DND-41 (cell line): ENCODE measurements around the gene DCAF7.

Source experiments
- ATAC-seq: fragments of 200-7000 bp; cut with Tn5 transposase; 3 replicates; pipeline ENCODE4 v1.9.1; 2021; ENCODE audit warnings: low read depth; ENCODE audit not compliant: insufficient read depth
- DNase-seq: peaks from one replicate; pipeline ENCODE4 v3.0.0-alpha.2; 2020
- H2AFZ ChIP-seq: 2 replicates; pipeline ENCODE4 v1.6.0; 2012; ENCODE audit warnings: low read depth, low read length
- H3K27ac ChIP-seq: 2 replicates; pipeline ENCODE4 v1.5.1; 2012; ENCODE audit warnings: low read length, inconsistent platforms
- H3K27me3 ChIP-seq: fragments of 200-600 bp; sonication (generic); 2 replicates; pipeline ENCODE4 v1.6.0; 2012; ENCODE audit warnings: low read length, mild to moderate bottlenecking, inconsistent platforms; ENCODE audit not compliant: insufficient read depth, poor library complexity
- H3K36me3 ChIP-seq: 2 replicates; pipeline ENCODE4 v1.5.1; 2012; ENCODE audit warnings: low read length, inconsistent platforms; ENCODE audit not compliant: insufficient read depth
- H3K4me1 ChIP-seq: 2 replicates; pipeline ENCODE4 v1.5.1; 2012; ENCODE audit warnings: mild to moderate bottlenecking, low read length; ENCODE audit not compliant: insufficient read depth
- H3K4me2 ChIP-seq: 2 replicates; pipeline ENCODE4 v1.6.0; 2012; ENCODE audit warnings: mild to moderate bottlenecking, moderate library complexity, low read length, inconsistent platforms; ENCODE audit not compliant: insufficient read depth
- H3K4me3 ChIP-seq, 2 experiments: fragments of 200-600 bp in 1 of 2; shearing (Covaris generic) in 1 of 2; 2 replicates each; pipeline ENCODE4 v1.5.1; 2012 to 2016; ENCODE audit warnings: inconsistent platforms in 2 of 2, low read length in 2 of 2, mild to moderate bottlenecking in 2 of 2, low read depth in 1 of 2, moderate library complexity in 1 of 2
- H3K79me2 ChIP-seq: 2 replicates; pipeline ENCODE4 v1.6.0; 2012; ENCODE audit warnings: low read length, inconsistent platforms; ENCODE audit not compliant: insufficient read depth
- H3K9ac ChIP-seq: 2 replicates; pipeline ENCODE4 v1.6.0; 2012; ENCODE audit warnings: low read depth, mild to moderate bottlenecking, inconsistent platforms, low read length, moderate library complexity
- H3K9me3 ChIP-seq: 2 replicates; pipeline ENCODE4 v1.5.1; 2012; ENCODE audit warnings: low read length, moderate library complexity, mild to moderate bottlenecking, inconsistent platforms; ENCODE audit not compliant: insufficient read depth, severe bottlenecking
- H4K20me1 ChIP-seq: 2 replicates; pipeline ENCODE4 v1.6.0; 2012; ENCODE audit warnings: low read length; ENCODE audit not compliant: insufficient read depth
- CTCF ChIP-seq: IDR thresholded peaks from 2 replicates; pipeline ENCODE4 v1.5.1; 2012; ENCODE audit warnings: borderline replicate concordance, low read length, moderate library complexity, mild to moderate bottlenecking; ENCODE audit not compliant: poor library complexity, severe bottlenecking; ENCODE audit errors: extremely low read depth
- EZH2 ChIP-seq: IDR thresholded peaks from 3 replicates; pipeline ENCODE4 v1.6.1; 2012; ENCODE audit warnings: borderline replicate concordance, low read depth, mild to moderate bottlenecking, moderate library complexity, low read length, inconsistent platforms; ENCODE audit not compliant: severe bottlenecking

DCAF7 gene

GRCh38 chr17:63600569-63601438, 50.5 kb downstream of the DCAF7 start, which contains the start of gene TACO1:
Gene TACO1, plus strand, starts transcription at chr17:63600895. Its CDS starts 189 bp downstream, at chr17:63601084.
- no peaks in the 10 kb centered on the region for H4K20me1 ChIP-seq
- peak within 1 kb of the TSS; percentile 79 for H3K27ac ChIP-seq
- peak within 1 kb of the TSS; percentile 54 to 82 for H3K4me3 ChIP-seq
- peak; percentile 94 for ATAC-seq
- peaks cover 18% of the 10 kb centered on the region for H3K79me2 ChIP-seq
- peak; percentile 84 for DNase-seq
- peak within 1 kb of the TSS; percentile 81 for H3K9ac ChIP-seq
- H3K9me3 ChIP-seq, result no peaks in the 10 kb centered on the region
- peaks cover 27% of the 10 kb centered on the region for H3K4me1 ChIP-seq
- peak within 1 kb of the TSS; percentile 94 for H3K4me2 ChIP-seq
- no peaks in the 10 kb centered on the region for H3K27me3 ChIP-seq
- H3K36me3 ChIP-seq, result peaks cover 17% of the 10 kb centered on the region
- TF ChIP-seq EZH2 (no peak), CTCF (no peak)
- H2AFZ ChIP-seq, result peak within 1 kb of the TSS; percentile 96

GRCh38 chr17:63601439-63602371, 51.4 kb downstream of the DCAF7 start:
- ATAC-seq (no peak; the same call in 2 of the 3 replicates), DNase-seq (no peak)
- Histone ChIP-seq H3K4me1 (peaks cover 27% of the 10 kb centered on the region), H3K9me3 (no peaks in the 10 kb centered on the region), H2AFZ (peak overlapping the region; percentile 96), H4K20me1 (no peaks in the 10 kb centered on the region), H3K4me2 (peak overlapping the region; percentile 94), H3K9ac (peak overlapping the region; percentile 81), H3K27me3 (no peaks in the 10 kb centered on the region), H3K36me3 (peaks cover 26% of the 10 kb centered on the region), H3K4me3 (peak overlapping the region; percentile 54 to 82; a peak in 3 of 4 replicates), H3K27ac (peak overlapping the region; percentile 79), H3K79me2 (peaks cover 18% of the 10 kb centered on the region)
- TF ChIP-seq EZH2 (no peak), CTCF (no peak)

GRCh38 chr17:63609816-63610573, 59.7 kb downstream of the DCAF7 start:
- Histone ChIP-seq H3K27ac (no peak overlapping the region), H3K9ac (no peak overlapping the region), H3K4me3 (no peak overlapping the region), H3K27me3 (no peaks in the 10 kb centered on the region), H3K4me1 (no peaks in the 10 kb centered on the region), H4K20me1 (no peaks in the 10 kb centered on the region), H2AFZ (no peak overlapping the region), H3K9me3 (no peaks in the 10 kb centered on the region), H3K4me2 (no peak overlapping the region), H3K36me3 (peaks cover 47% of the 10 kb centered on the region), H3K79me2 (no peaks in the 10 kb centered on the region)
- ATAC-seq (no peak), DNase-seq (no peak)
- TF ChIP-seq CTCF (no peak), EZH2 (no peak)
